HG02763 (cell line): ENCODE results near the gene TUBA8.
"Not testable (repeated sequence)": the region's sequence is repeated elsewhere in the genome, so short reads cannot be mapped to it uniquely, and the experiment has no call there.

Experiments
- ATAC-seq: cut with Tn5 transposase; IDR thresholded peaks from one replicate; pipeline ENCODE4 v1.9.1; 2021; ENCODE audit warnings: mild to moderate bottlenecking, moderate library complexity; ENCODE audit not compliant: unreplicated experiment

TUBA8 gene

GRCh38 chr22:18110194-18110953, at the start of gene TUBA8:
TUBA8 (plus strand) TSS chr22:18110809; CDS start chr22:18110866, 57 bp downstream.
- peak; percentile 38 for ATAC-seq

- ATAC-seq: no peak
Observed at GRCh38 chr22:18062421-18062820, 48.2 kb upstream of the TUBA8 start.

DNA sequence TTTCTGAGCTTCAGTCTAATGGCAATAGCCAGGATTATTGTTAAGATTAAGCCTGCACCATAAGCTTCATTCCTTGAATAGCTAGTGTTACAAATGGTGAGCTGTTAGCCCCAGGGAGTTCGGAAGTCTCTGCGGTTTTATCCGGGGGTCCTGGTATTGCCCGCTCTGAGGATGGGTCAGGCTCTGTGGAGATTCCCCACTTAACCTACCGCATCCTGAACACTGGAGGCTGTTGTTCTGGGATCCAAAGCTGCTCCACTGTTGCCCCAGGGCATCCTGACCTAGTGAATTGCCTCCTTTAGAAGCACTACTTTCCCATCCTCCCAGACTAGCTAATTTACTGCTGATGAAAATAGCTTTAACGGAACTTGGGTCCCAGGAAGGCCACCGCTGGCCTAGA, 47.3 kb upstream of the TUBA8 start:
- ATAC-seq: no peak

DNA sequence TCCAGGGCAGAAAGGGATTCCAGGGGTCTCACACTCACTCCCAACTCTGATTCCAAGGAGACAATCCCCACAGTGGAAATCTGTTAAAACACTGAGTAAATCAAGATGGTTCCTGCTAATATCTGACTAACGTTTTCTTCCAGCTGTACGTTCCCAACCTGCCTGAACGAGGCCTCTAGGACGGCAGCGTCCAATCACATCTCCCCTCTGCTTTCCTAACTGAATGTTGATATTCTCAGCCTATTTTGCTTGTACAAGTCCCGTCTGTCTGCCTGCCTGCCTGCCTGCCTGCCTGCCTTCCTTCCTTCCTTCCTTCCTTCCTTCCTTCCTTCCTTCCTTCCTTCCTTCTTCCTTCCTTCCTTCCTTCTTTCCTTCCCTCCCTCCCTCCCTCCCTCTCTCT, 46.9 kb upstream of the TUBA8 start:
- not testable (repeated sequence) for ATAC-seq

DNA sequence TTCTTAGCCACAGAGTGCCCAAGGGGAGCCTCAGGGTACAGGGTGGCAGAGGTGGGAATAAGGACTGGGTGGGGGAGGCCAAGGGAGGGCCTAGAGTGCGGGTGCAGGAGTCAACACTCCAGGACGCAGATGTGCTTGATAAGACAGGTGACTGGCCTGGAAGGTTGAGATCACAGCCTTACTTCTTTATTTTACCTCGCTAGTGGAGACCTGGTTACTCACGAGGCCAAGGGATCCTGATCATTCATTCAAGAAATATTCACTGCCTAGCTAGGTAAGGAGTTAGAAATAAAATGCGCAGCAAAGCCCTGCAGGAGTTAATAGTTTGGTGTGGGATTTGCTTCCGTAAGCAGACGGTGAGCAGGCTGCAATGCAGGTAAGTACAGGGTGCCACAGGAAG, 46.0 kb upstream of the TUBA8 start:
- ATAC-seq: no peak

GRCh38 chr22:18065256-18065655, 45.4 kb upstream of the TUBA8 start:
- ATAC-seq: no peak

- ATAC-seq: no peak
Observed at GRCh38 chr22:18066181-18066859, 44.3 kb upstream of the TUBA8 start.

DNA sequence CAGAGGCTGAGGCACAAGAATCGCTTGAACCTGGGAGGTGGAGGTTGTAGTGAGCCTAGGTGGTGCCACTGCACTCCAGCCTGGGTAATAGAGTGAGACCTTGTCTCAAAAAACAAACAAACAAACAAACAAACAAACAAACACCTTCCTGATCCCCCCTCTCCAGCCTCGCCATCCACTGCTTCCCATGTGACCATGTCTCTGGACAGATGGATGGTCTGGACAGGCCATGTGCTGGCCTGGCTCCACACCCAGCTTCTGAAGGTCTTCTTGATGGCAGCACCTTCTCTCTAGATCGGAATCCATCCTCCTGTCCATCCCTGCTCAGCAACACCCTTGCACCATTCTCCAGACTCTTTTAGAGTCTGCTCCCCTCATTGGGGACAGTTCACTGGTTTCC, 43.5 kb upstream of the TUBA8 start:
- no peak for ATAC-seq

GRCh38 chr22:18067548-18068341, 42.9 kb upstream of the TUBA8 start:
- ATAC-seq: no peak

DNA sequence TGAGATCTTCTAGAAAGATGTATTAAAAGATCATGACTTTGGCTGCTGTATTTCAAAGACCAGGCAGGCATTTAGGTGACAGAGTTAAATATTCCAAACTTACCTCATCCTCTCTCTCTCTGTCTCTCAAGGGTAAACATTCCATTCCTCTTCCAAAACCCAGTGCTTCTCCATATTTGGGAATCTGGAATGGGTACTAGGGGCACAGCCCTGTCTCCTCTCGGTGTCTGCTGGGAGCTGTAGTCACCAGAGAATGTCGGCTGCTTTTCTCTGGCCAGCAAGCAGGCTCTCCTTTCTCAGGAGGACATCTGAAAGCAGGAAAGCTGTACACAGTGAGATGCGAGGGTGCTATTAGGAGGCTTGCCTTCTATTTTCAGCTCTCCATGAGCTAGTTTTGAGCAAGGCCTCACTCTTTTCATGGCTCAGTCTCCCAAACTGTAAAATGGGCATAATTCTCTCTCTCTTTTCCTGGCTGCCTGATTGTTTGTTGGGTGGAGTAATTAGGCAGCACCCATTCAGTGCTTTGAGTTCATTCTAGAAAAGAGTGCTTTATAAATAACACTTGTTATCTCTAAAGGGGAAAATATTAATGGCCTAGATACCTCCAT, 42.1 kb upstream of the TUBA8 start:
- no peak for ATAC-seq

GRCh38 chr22:18069041-18069440, 41.6 kb upstream of the TUBA8 start:
- ATAC-seq: no peak

DNA sequence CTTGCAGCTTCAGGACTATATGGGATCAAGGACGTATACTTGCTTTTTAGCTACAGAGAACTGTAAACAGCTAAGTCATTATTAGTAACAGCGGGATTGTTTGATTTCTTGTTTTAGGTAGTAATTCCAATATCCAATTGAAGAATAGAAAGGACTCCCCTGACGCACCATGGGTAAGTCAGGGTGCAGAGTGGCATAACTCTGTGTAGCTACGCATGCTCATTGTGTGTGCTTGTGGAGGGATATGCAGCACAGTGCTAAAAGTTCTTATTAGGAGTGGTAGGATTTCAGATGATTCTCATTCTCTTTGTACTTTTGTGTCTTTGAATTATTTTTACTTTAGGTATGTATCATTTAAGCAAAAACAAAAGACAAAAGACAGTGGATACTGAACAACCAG, 40.6 kb upstream of the TUBA8 start:
- no peak for ATAC-seq

DNA sequence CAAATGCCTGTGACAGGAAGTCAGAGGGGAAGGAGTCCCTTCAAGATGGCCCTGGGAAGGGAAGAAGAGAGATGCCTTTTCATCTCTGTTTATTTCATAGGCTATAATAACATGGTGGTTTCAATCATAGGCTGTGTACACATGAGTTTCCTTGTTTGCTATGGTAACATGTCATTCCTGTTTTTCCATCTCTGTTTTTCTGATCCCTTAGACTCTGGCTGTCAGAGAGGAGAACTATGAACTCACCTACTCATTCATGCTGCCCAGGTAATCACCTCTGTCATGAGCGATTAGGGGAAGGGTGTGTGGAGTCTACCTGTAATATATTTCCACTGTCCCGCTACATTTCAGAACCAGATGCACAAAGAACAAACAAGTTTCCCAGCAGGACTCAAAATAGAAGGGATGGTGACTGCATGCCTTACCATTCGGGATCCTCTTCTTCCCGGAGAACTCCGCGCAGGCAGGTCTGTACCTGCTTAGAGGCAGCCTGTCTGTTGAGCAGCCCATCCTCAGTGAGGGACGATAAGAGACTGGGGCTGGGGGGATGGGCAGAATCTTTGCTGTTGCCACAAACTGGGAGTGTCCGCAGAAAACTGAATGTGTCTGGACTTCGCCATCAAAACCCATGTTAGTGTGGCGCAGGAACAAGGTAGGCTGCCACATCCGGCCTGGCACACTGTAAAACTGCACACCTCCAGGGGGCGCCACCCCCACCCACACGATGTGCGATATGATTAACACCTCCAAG, 39.9 kb upstream of the TUBA8 start:
- no peak for ATAC-seq

- not testable (repeated sequence) for ATAC-seq
Observed at GRCh38 chr22:18071307-18071967, 39.2 kb upstream of the TUBA8 start.

DNA sequence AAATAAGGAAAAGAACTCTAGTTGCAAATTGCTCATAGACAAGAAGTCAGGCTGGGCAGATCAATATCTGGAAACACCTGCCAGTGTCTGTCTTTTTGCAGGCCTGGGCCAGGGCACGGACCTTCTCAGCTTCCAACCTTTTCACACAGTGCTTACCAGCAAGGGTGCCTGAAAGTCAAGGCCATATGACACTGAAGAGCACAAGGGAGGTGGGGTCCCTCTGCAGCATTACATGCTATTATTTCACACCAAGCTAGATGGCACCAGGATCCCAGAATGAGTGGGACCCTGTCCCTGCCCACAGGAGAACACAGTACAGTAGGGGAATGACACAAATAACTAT, 38.7 kb upstream of the TUBA8 start:
- ATAC-seq: no peak

DNA sequence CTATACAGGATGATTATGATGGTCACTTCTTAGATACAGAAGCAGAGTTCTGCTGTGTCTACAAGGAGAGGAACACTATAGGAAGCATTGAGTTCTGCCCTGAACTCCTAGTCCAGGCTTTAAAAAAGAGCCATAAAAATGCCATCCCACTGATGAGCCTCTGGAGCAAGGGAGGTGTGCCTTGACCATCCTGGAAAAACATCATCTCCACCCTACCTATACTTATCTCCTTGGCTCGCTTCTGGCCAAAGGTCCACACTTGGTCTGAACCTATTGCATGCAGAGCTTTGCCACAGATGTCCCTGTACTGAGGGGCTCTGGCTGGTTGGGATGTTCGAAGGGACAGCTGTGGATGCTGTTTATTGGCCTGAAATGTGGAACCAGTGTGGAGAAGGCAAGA, 37.1 kb upstream of the TUBA8 start:
- ATAC-seq: no peak

GRCh38 chr22:18073927-18074326, 36.7 kb upstream of the TUBA8 start:
- ATAC-seq: not testable (repeated sequence)

- ATAC-seq: no peak
Observed at GRCh38 chr22:18075101-18075719, 35.4 kb upstream of the TUBA8 start.

GRCh38 chr22:18075720-18076497, 34.7 kb upstream of the TUBA8 start:
- no peak for ATAC-seq
